Measurements from ENCODE around the gene SLC35B2.

SLC35B2 gene

DNA sequence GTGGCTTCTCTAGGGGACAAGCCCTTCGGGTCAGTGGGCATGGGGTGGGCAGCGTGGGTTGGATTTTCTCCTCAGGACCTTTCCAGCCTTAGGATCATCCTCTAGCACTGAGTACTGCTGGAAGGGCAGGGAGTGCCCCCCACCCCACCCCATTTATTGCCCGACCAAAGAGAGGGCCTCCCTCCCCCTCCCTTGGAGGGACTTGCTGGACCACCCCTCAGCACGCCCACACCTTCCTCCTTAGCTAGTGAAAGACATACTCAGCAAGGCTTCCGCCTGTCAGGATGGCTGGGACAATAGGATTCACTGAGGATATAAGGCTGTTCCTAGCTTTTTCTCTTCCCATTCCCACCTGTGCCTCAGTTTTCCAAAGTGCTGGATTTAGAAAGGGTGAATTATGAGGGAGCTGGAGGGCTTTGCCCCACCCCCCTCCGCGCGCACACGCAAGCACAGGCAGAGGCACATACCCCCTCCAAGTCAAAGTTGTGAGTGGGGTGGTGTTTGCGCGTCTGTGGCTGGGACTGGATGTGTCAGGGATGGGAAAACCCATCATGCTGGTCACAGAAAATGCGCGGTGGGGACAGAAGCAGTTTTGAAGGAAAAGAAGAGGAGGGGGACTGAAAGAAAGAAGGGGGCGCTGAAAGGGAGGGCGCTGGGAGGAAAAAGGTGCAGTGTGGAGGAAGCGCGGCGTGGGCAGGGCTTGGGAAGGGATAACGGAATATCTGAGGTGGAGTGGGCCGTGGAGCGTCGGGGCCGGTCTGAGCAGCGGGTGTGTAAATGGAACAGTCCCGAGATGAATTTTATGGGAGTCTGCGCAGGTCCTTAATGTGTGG lies 34.6 kb downstream of the SLC35B2 start:
- no peak overlapping the region for H3K4me3 ChIP-seq (ENCODE audit: low read length)
- TF ChIP-seq CTCF (IDR thresholded peaks at IDR 0.05; ENCODE audit: insufficient read depth, low read depth, low read length, missing control alignments): no peak
- DNase-seq (ENCODE audit: low read depth): no peak

- no peak for TF ChIP-seq CTCF (IDR thresholded peaks at IDR 0.05; ENCODE audit: insufficient read depth, low read depth, low read length, missing control alignments)
- DNase-seq (ENCODE audit: low read depth): no peak
- no peak overlapping the region for H3K4me3 ChIP-seq (ENCODE audit: low read length)
Observed at GRCh38 chr6:44221961-44222335, 35.4 kb downstream of the SLC35B2 start.

DNA sequence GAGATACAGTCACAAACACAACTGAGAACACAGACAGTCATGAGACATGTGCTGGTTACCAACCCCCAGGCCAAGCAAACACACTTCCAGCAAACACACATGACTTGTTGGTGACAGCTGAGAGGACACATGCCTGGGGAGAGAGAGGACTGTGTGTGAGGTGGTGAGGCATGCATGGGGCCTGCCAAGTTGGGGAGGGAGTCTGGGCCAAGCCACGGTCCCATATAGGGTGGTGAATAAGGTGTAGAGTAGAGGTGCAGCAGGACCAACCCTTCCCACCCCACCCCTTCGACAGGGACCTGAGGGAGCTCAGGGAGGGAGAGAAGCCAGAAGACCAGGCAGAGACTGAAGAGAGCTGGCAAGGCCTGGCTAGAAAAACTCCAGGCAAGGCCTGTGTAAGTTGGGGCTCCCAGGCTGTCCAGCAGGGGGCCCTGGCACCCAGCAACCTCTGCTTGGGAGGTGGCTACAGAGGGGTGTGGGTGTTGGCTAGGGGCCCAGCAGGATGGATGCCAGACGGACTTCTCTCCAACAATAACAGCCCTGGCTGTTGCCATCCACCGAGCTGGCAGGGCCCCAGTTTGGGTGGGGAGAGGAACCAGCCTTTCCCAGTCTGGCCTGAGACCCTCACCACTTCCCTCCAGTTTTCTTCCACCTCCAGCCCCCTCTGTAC lies 35.9 kb downstream of the SLC35B2 start:
- DNase-seq (ENCODE audit: low read depth): peak; percentile 87
- no peak overlapping the region for H3K4me3 ChIP-seq (ENCODE audit: low read length)
- TF ChIP-seq CTCF (IDR thresholded peaks at IDR 0.05; ENCODE audit: insufficient read depth, low read depth, low read length, missing control alignments): peak; percentile 89

DNA sequence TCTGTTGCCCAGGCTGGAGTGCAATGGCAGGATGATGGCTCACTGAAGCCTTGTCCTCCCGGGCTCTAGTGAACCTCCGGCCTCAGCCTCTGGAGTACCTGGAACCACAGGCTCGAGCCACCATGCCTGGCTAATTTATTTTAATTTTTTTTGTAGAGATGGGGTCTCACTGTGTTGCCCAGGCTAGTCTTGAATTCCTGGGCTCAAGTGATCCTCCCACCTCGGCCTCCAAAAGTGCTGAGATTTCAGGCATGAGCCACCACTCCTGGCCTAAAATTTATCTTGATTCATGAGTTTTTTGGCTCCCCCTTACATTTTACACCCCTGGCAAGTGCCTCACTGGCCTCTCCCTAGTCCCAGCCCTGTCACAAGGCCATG lies 36.4 kb downstream of the SLC35B2 start:
- H3K4me3 ChIP-seq (ENCODE audit: low read length): no peak overlapping the region
- DNase-seq (ENCODE audit: low read depth): no peak
- TF ChIP-seq CTCF (IDR thresholded peaks at IDR 0.05; ENCODE audit: insufficient read depth, low read depth, low read length, missing control alignments): no peak

- no peak overlapping the region for H3K4me3 ChIP-seq (ENCODE audit: low read length)
- no peak for TF ChIP-seq CTCF (IDR thresholded peaks at IDR 0.05; ENCODE audit: insufficient read depth, low read depth, low read length, missing control alignments)
Observed at GRCh38 chr6:44219815-44220784, 37.2 kb downstream of the SLC35B2 start.

GRCh38 chr6:44219053-44219814 lies 38.1 kb downstream of the SLC35B2 start:
- no peak for TF ChIP-seq CTCF (IDR thresholded peaks at IDR 0.05; ENCODE audit: insufficient read depth, low read depth, low read length, missing control alignments)
- H3K4me3 ChIP-seq (ENCODE audit: low read length): peak overlapping the region; percentile 8
- DNase-seq (ENCODE audit: low read depth): no peak

More at GRCh38 chr6:44219815-44220784, 37.2 kb downstream of the SLC35B2 start:
- DNase-seq (ENCODE audit: low read depth): no peak
